SK-N-SH treated with all-trans-retinoic acid at 6 μM for 48 hours (cell line): ENCODE data around the gene SIGLEC5.

ENCODE experiments used
- CSDC2 ChIP-seq: fragments of 250-450 bp; sonication (Bioruptor Pico); IDR thresholded peaks from 2 replicates; pipeline ENCODE4 v1.5.0; 2020; ENCODE audit warnings: mild to moderate bottlenecking, moderate library complexity
- CSRNP3 ChIP-seq: fragments of 250-450 bp; sonication (Bioruptor Pico); IDR thresholded peaks from 2 replicates; pipeline ENCODE4 v1.5.1; 2021; ENCODE audit warnings: mild to moderate bottlenecking, moderate library complexity
- ESRRG ChIP-seq: fragments of 250-450 bp; sonication (Bioruptor Pico); IDR thresholded peaks from 2 replicates; pipeline ENCODE4 v1.6.1; 2021; ENCODE audit warnings: mild to moderate bottlenecking
- GLIS3 ChIP-seq: fragments of 250-450 bp; sonication (Bioruptor Pico); IDR thresholded peaks from 2 replicates; pipeline ENCODE4 v1.5.0; 2020; ENCODE audit warnings: mild to moderate bottlenecking, moderate library complexity
- ISL1 ChIP-seq: fragments of 250-450 bp; sonication (Bioruptor Pico); IDR thresholded peaks from 2 replicates; pipeline ENCODE4 v2.1.2; 2022; ENCODE audit warnings: mild to moderate bottlenecking, moderate library complexity
- PATZ1 ChIP-seq: fragments of 250-450 bp; sonication (Bioruptor Pico); IDR thresholded peaks from 2 replicates; pipeline ENCODE4 v1.8.0; 2020; ENCODE audit warnings: mild to moderate bottlenecking, moderate library complexity, borderline replicate concordance
- PPARA ChIP-seq: fragments of 250-450 bp; sonication (Bioruptor Pico); IDR thresholded peaks from 2 replicates; pipeline ENCODE4 v1.5.0; 2020; ENCODE audit warnings: mild to moderate bottlenecking, borderline replicate concordance
- RARB ChIP-seq: fragments of 250-450 bp; sonication (Bioruptor Pico); IDR thresholded peaks from 2 replicates; pipeline ENCODE4 v1.8.0; 2021; ENCODE audit warnings: mild to moderate bottlenecking, moderate library complexity
- SNAI2 ChIP-seq: fragments of 250-450 bp; sonication (Bioruptor Pico); IDR thresholded peaks from 2 replicates; pipeline ENCODE4 v1.5.0; 2020; ENCODE audit warnings: mild to moderate bottlenecking, moderate library complexity
- TCF4 ChIP-seq: fragments of 250-450 bp; sonication (Bioruptor Pico); IDR thresholded peaks from 2 replicates; pipeline ENCODE4 v1.8.0; 2021; ENCODE audit warnings: mild to moderate bottlenecking, moderate library complexity, borderline replicate concordance
- ZC3H10 ChIP-seq: fragments of 250-450 bp; sonication (Bioruptor Pico); IDR thresholded peaks from 2 replicates; pipeline ENCODE4 v1.5.1; 2021; ENCODE audit warnings: mild to moderate bottlenecking, moderate library complexity
- ZFP30 ChIP-seq: fragments of 450-650 bp; formaldehyde crosslinking; IDR thresholded peaks from 2 replicates; pipeline ENCODE4 v1.5.0; 2022; ENCODE audit warnings: mild to moderate bottlenecking, moderate library complexity

GRCh38 chr19:51647318-51647717 is 17.1 kb upstream of the SIGLEC5 start:
- TF ChIP-seq TCF4 (CRISPR knock-in tag) (no peak), ZC3H10 (CRISPR knock-in tag) (no peak), PATZ1 (no peak), CSDC2 (no peak), RARB (CRISPR knock-in tag) (no peak), SNAI2 (CRISPR knock-in tag) (no peak), PPARA (no peak), GLIS3 (no peak), ZFP30 (CRISPR knock-in tag) (no peak), ISL1 (CRISPR knock-in tag) (no peak), ESRRG (CRISPR knock-in tag) (no peak), CSRNP3 (CRISPR knock-in tag) (no peak)
